Panc1 (cell line): Measurements from ENCODE around the gene ZBTB18. TPM values are rescaled to one million over a fixed set of nuclear protein-coding genes. Genes with fewer than 3 reads are reported as not detected.

Source experiments
- ATAC-seq: fragments of 200-7000 bp; cut with Tn5 transposase; 2 replicates; pipeline ENCODE4 v1.9.1; 2020; ENCODE audit warnings: mild to moderate bottlenecking, moderate library complexity
- BruUV-seq: library from RNA; stranded (reverse); fragments of 400-500 nt; replicated peaks from 2 replicates; lab custom pipeline; 2021; lab: Mats Ljungman, UMichigan
- CTCF ChIA-PET: fragments of 300-600 bp; sonication (Branson Sonifier 250); formaldehyde crosslinking; loops from one replicate; lab custom pipeline; 2022; ENCODE audit warnings: antibody characterized with exemption; lab: Charles Lee
- POLR2A ChIA-PET: fragments of 300-600 bp; sonication (Branson Sonifier 250); formaldehyde crosslinking; loops from one replicate; lab custom pipeline; 2022; ENCODE audit warnings: antibody characterized with exemption; lab: Charles Lee
- DNase-seq: peaks from one replicate; pipeline ENCODE4 v3.0.0-alpha.2; 2010; ENCODE audit warnings: low read depth, low spot score
- H3K27ac ChIP-seq: 2 replicates; pipeline ENCODE4 v1.5.1; 2011; ENCODE audit warnings: mild to moderate bottlenecking, low read length, inconsistent platforms
- H3K27me3 ChIP-seq: fragments of 200-500 bp; sonication (Bioruptor generic); 2 replicates; pipeline ENCODE4 v1.6.0; 2014; ENCODE audit warnings: low read length, inconsistent platforms; ENCODE audit not compliant: control insufficient read depth, insufficient read depth
- H3K36me3 ChIP-seq: fragments of 200-500 bp; sonication (Bioruptor generic); 2 replicates; pipeline ENCODE4 v1.5.1; 2014; ENCODE audit warnings: inconsistent platforms, mild to moderate bottlenecking, low read length, moderate library complexity; ENCODE audit not compliant: control insufficient read depth, insufficient read depth
- H3K4me1 ChIP-seq: 2 replicates; pipeline ENCODE4 v1.5.1; 2011; ENCODE audit warnings: inconsistent platforms, mild to moderate bottlenecking, low read length, moderate library complexity; ENCODE audit not compliant: control insufficient read depth, insufficient read depth
- H3K4me3 ChIP-seq, 2 experiments: 2 replicates each; pipeline ENCODE4 v1.5.1; 2011 to 2012; ENCODE audit warnings: low read depth in 2 of 2, low read length in 2 of 2, mild to moderate bottlenecking in 2 of 2, inconsistent platforms in 1 of 2, moderate library complexity in 1 of 2
- H3K9me3 ChIP-seq: fragments of 200-500 bp; sonication (Bioruptor generic); 2 replicates; pipeline ENCODE4 v1.5.1; 2014; ENCODE audit warnings: low read depth, mild to moderate bottlenecking, inconsistent platforms, low read length, moderate library complexity; ENCODE audit not compliant: control insufficient read depth, insufficient read depth
- CTCF ChIP-seq: fragments of 450-650 bp; IDR thresholded peaks from 2 replicates; pipeline ENCODE4 v1.5.1; 2017; ENCODE audit warnings: mild to moderate bottlenecking
- POLR2AphosphoS5 ChIP-seq: IDR thresholded peaks from 2 replicates; pipeline ENCODE4 v1.6.1; 2012; ENCODE audit warnings: mild to moderate bottlenecking, low read depth, low read length, moderate library complexity
- REST ChIP-seq, 2 experiments: IDR thresholded peaks; 2 replicates each; pipeline ENCODE4 v1.6.1; 2011 to 2012; ENCODE audit warnings: low read depth in 2 of 2, control low read depth in 1 of 2, low read length in 1 of 2, mild to moderate bottlenecking in 1 of 2, moderate library complexity in 1 of 2; ENCODE audit not compliant: insufficient read depth in 1 of 2
- SIN3A ChIP-seq: IDR thresholded peaks from 2 replicates; pipeline ENCODE4 v1.6.1; 2012; ENCODE audit warnings: low read depth, mild to moderate bottlenecking, low read length, moderate library complexity, borderline replicate concordance; ENCODE audit not compliant: insufficient read depth
- TCF7L2 ChIP-seq: IDR thresholded peaks from 2 replicates; pipeline ENCODE4 v1.6.1; 2011; ENCODE audit warnings: mild to moderate bottlenecking, low read depth, low read length, inconsistent platforms
- in situ Hi-C: cut with HindIII; loops from 2 replicates; pipeline ENCODE4 v1.10.0; 2016; ENCODE audit warnings: low sequenced_read_pairs, low pct_unique_long_range_greater_than_20kb
- intact Hi-C: fragments of 100-400 bp; cut with micrococcal nuclease; formaldehyde crosslinking; loops from one replicate; pipeline ENCODE4 v1.10.0; 2022; ENCODE audit not compliant: unreplicated experiment
- total RNA-seq: library from RNA; stranded (reverse); gene quantifications from one replicate; pipeline ENCODE4 v1.2.1, GENCODE V29; 2021; ENCODE audit not compliant: unreplicated experiment

ZBTB18 gene
- total RNA-seq, 1 experiment from 2014 or later, result 9.9 TPM

- Histone ChIP-seq H3K27me3 (no peaks in the 10 kb centered on the region), H3K9me3 (no peaks in the 10 kb centered on the region), H3K27ac (no peak overlapping the region), H3K4me3 (no peak overlapping the region), H3K36me3 (no peaks in the 10 kb centered on the region), H3K4me1 (no peaks in the 10 kb centered on the region)
- ChIA-PET CTCF (no interaction called here), POLR2A (no interaction called here)
- intact Hi-C loops, result no loop called here
- in situ Hi-C loops, result no loop called here
- no TSS peak for BruUV-seq
- DNase-seq (no peak), ATAC-seq (no peak)
- no peak for TF ChIP-seq REST (IDR thresholded peaks at IDR 0.05; ENCODE audit: insufficient read depth in 1 of 2, low read depth in 2 of 2, low read length in 1 of 2)
- TF ChIP-seq TCF7L2, result no peak
- no peak for TF ChIP-seq POLR2AphosphoS5
Observed at GRCh38 chr1:244019982-244020485, 31.0 kb upstream of the ZBTB18 start.

GRCh38 chr1:244021427-244021826 is 29.7 kb upstream of the ZBTB18 start:
- ATAC-seq, result no peak
- in situ Hi-C loops (no loop called here), intact Hi-C loops (no loop called here)
- H3K4me1 ChIP-seq, result no peaks in the 10 kb centered on the region
- BruUV-seq, result no TSS peak
- DNase-seq, result no peak
- H3K27ac ChIP-seq, result no peak overlapping the region
- no peaks in the 10 kb centered on the region for H3K36me3 ChIP-seq
- POLR2A ChIA-PET, result no interaction called here
- CTCF ChIA-PET, result no interaction called here
- H3K9me3 ChIP-seq, result no peaks in the 10 kb centered on the region
- H3K4me3 ChIP-seq, result no peak overlapping the region
- peaks cover 4% of the 10 kb centered on the region for H3K27me3 ChIP-seq
- no peak for TF ChIP-seq TCF7L2
- no peak for TF ChIP-seq POLR2AphosphoS5
- TF ChIP-seq CTCF, result no peak

GRCh38 chr1:244022311-244022710 is 28.8 kb upstream of the ZBTB18 start:
- peaks cover 12% of the 10 kb centered on the region for H3K27me3 ChIP-seq
- ChIA-PET CTCF (no interaction called here), POLR2A (interaction anchor here (0.7 kb wide), 1 partner anchor 123 kb away, joined by 3 read pairs; no protein-coding TSS in a partner anchor)
- H3K9me3 ChIP-seq, result no peaks in the 10 kb centered on the region
- no TSS peak for BruUV-seq
- no peaks in the 10 kb centered on the region for H3K4me1 ChIP-seq
- H3K27ac ChIP-seq, result no peak overlapping the region
- H3K36me3 ChIP-seq, result no peaks in the 10 kb centered on the region
- no peak overlapping the region for H3K4me3 ChIP-seq
- DNase-seq, result no peak
- ATAC-seq, result no peak
- in situ Hi-C loops, result no loop called here
- intact Hi-C loops, result no loop called here
- no peak for TF ChIP-seq SIN3A
- TF ChIP-seq CTCF, result no peak
- no peak for TF ChIP-seq REST (IDR thresholded peaks at IDR 0.05; ENCODE audit: insufficient read depth in 1 of 2, low read depth in 2 of 2, low read length in 1 of 2)
